ENCODE data around the gene CD276. TPM values are rescaled to one million over a fixed set of nuclear protein-coding genes. Genes with fewer than 3 reads are reported as not detected.

CD276 gene
- total RNA-seq, 1 donor from 2014 or later, result 55.0 TPM

GRCh38 chr15:73691396-73691795 is 7.2 kb downstream of the CD276 start:
- Histone ChIP-seq H3K27ac (no peak overlapping the region), H3K9me3 (no peaks in the 10 kb centered on the region), H3K4me1 (peaks cover 69% of the 10 kb centered on the region), H3K27me3 (ENCODE audit: low read depth) (no peaks in the 10 kb centered on the region), H3K36me3 (no peaks in the 10 kb centered on the region), H3K4me3 (no peak overlapping the region)
- DNase-seq, result peak; percentile 60
- intact Hi-C loops (cut with DNase I), result no loop called here
- TF ChIP-seq CTCF (IDR thresholded peaks at IDR 0.05), result no peak
- ATAC-seq, result peak in 1 of 2 donors; percentile 43

GRCh38 chr15:73694419-73694818 is 10.2 kb downstream of the CD276 start:
- H3K27ac ChIP-seq, result no peak overlapping the region
- no peaks in the 10 kb centered on the region for H3K27me3 ChIP-seq (ENCODE audit: low read depth)
- no peaks in the 10 kb centered on the region for H3K9me3 ChIP-seq
- no peak for TF ChIP-seq CTCF (IDR thresholded peaks at IDR 0.05)
- H3K4me3 ChIP-seq, result no peak overlapping the region
- peaks cover 63% of the 10 kb centered on the region for H3K4me1 ChIP-seq
- no peak for DNase-seq
- H3K36me3 ChIP-seq, result no peaks in the 10 kb centered on the region
- no peak for ATAC-seq
- intact Hi-C loops (cut with DNase I), result no loop called here

- ATAC-seq, result no peak
- peak overlapping the region; percentile 11 for H3K27ac ChIP-seq
- intact Hi-C loops (cut with DNase I), result no loop called here
Observed at GRCh38 chr15:73695773-73696640, 11.8 kb downstream of the CD276 start.

GRCh38 chr15:73696641-73697001 is 12.4 kb downstream of the CD276 start:
- TF ChIP-seq CTCF (IDR thresholded peaks at IDR 0.05), result no peak
- H3K27ac ChIP-seq, result peak overlapping the region; percentile 11
- intact Hi-C loops (cut with DNase I), result no loop called here
- peak overlapping the region; percentile 19 for H3K4me3 ChIP-seq
- no peaks in the 10 kb centered on the region for H3K9me3 ChIP-seq
- DNase-seq (no peak), ATAC-seq (no peak)
- H3K36me3 ChIP-seq, result peaks cover 5% of the 10 kb centered on the region
- H3K4me1 ChIP-seq, result peaks cover 49% of the 10 kb centered on the region
- H3K27me3 ChIP-seq (ENCODE audit: low read depth), result no peaks in the 10 kb centered on the region

More at GRCh38 chr15:73695773-73696640, 11.8 kb downstream of the CD276 start:
- DNase-seq, result no peak
- Histone ChIP-seq H3K9me3 (no peaks in the 10 kb centered on the region), H3K36me3 (peaks cover 5% of the 10 kb centered on the region), H3K27me3 (ENCODE audit: low read depth) (no peaks in the 10 kb centered on the region), H3K4me3 (no peak overlapping the region), H3K4me1 (peaks cover 55% of the 10 kb centered on the region)
- TF ChIP-seq CTCF (IDR thresholded peaks at IDR 0.05), result no peak

- Histone ChIP-seq H3K36me3 (peaks cover 8% of the 10 kb centered on the region), H3K4me1 (peaks cover 45% of the 10 kb centered on the region), H3K27ac (peak overlapping the region; percentile 11), H3K4me3 (peak overlapping the region; percentile 19), H3K9me3 (no peaks in the 10 kb centered on the region), H3K27me3 (ENCODE audit: low read depth) (no peaks in the 10 kb centered on the region)
- peak; percentile 86 for DNase-seq
- TF ChIP-seq CTCF (IDR thresholded peaks at IDR 0.05), result no peak
- intact Hi-C loops (cut with DNase I), result no loop called here
- ATAC-seq, result peak; percentile 86 to 91
Observed at GRCh38 chr15:73697033-73697467, 12.9 kb downstream of the CD276 start.

Data from lower lobe of right lung (tissue), 2 donors.